ENCODE results near the gene TMEM19.

The TMEM19 gene

DNA sequence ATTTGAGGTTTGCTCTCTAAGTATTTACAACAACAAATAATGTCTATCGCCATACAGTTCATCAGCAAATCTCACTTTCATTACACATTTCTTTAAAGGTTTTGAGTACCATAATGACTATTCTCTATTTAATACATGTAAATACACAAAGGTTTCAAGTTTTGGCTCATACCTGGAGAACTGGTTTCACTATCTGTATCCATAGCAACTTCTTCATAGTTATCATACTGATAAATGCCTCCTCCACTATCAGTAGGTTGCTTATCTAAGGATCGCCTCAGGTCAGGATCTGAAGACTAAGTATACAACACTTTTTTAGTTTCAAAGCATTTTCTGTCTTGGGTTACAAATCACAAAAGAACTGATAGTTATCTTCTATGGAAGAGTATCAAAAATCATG is 43.6 kb upstream of the TMEM19 start:
- Mint-ChIP-seq H3K27me3 (ENCODE audit: low read depth, poor library complexity) (no peaks in the 10 kb centered on the region), H3K4me1 (no peaks in the 10 kb centered on the region), H3K36me3 (ENCODE audit: low read depth) (peaks cover 50% of the 10 kb centered on the region), H3K27ac (no peak overlapping the region), H3K9me3 (no peaks in the 10 kb centered on the region), H3K4me3 (no peak overlapping the region)
- TF ChIP-seq, protein P1, sequence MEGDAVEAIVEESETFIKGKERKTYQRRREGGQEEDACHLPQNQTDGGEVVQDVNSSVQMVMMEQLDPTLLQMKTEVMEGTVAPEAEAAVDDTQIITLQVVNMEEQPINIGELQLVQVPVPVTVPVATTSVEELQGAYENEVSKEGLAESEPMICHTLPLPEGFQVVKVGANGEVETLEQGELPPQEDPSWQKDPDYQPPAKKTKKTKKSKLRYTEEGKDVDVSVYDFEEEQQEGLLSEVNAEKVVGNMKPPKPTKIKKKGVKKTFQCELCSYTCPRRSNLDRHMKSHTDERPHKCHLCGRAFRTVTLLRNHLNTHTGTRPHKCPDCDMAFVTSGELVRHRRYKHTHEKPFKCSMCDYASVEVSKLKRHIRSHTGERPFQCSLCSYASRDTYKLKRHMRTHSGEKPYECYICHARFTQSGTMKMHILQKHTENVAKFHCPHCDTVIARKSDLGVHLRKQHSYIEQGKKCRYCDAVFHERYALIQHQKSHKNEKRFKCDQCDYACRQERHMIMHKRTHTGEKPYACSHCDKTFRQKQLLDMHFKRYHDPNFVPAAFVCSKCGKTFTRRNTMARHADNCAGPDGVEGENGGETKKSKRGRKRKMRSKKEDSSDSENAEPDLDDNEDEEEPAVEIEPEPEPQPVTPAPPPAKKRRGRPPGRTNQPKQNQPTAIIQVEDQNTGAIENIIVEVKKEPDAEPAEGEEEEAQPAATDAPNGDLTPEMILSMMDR (IDR thresholded peaks at IDR 0.05), result no peak
- no peak for DNase-seq

DNA sequence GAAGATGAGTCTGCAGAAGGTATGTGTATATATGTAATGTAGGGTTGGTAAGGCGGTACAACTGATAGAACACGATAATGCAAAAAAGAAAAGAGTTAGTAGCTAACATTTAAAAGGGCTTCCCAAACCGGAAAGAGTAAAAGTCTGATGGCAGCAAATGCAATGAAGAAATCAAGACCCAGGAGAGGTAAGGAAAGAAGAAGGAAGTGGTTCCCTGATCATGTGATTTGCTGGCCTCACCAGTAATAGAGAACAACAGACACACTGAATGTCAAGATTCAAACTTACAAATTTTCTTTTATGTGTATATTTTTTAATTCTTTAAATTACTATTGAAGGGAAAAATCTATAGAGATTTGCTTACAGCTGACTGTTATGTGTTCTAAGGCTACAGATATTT is 40.6 kb upstream of the TMEM19 start:
- H3K27ac Mint-ChIP-seq, result peak overlapping the region; percentile 40
- H3K4me1 Mint-ChIP-seq, result no peaks in the 10 kb centered on the region
- TF ChIP-seq, protein P1 (IDR thresholded peaks at IDR 0.05), result no peak
- no peak for DNase-seq
- H3K36me3 Mint-ChIP-seq (ENCODE audit: low read depth), result peaks cover 49% of the 10 kb centered on the region
- H3K27me3 Mint-ChIP-seq (ENCODE audit: low read depth, poor library complexity), result peaks cover 3% of the 10 kb centered on the region
- H3K9me3 Mint-ChIP-seq, result no peaks in the 10 kb centered on the region
- no peak overlapping the region for H3K4me3 Mint-ChIP-seq

DNA sequence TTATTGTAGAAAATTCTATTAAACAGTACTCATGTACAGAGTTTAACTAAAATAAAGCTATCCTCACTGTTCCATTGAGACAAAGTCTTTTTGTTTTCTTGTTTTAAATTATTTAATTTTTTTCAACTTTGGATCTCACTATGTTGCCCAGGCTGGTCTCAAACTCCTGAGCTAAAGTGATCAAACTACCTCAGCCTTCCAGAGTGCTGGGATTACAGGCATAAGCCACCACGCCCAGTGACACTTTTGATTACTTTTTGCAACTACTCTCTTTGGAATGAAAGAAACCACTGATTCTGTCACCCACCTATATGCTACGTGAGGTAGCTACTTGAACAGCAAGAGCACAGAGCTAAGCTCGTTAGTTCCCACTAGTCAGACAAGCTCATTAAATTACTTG is 39.4 kb upstream of the TMEM19 start:
- DNase-seq, result no peak
- Mint-ChIP-seq H3K4me3 (no peak overlapping the region), H3K36me3 (ENCODE audit: low read depth) (peaks cover 46% of the 10 kb centered on the region), H3K27ac (no peak overlapping the region), H3K9me3 (no peaks in the 10 kb centered on the region), H3K4me1 (no peaks in the 10 kb centered on the region), H3K27me3 (ENCODE audit: low read depth, poor library complexity) (peaks cover 3% of the 10 kb centered on the region)
- TF ChIP-seq, protein P1 (IDR thresholded peaks at IDR 0.05), result no peak

DNA sequence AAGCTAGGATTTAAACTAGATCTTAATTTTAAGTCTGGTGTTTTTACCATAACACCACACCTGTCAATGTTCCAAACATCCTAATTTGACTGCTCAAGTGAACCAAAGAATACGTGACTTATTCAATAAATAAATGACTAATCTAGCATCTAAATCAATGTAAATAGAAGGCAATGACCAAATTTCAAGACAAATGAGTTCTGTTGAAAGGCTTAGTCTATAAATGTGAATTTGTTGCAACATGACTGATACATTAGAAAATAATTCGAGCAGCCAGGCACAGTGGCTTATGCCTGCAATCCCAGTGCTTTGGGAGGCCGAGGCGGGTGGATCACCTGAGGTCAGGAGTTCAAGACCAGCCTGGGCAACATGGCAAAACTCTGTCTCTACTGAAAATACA is 37.3 kb upstream of the TMEM19 start:
- Mint-ChIP-seq H3K9me3 (no peaks in the 10 kb centered on the region), H3K4me3 (no peak overlapping the region), H3K27ac (no peak overlapping the region), H3K36me3 (ENCODE audit: low read depth) (peaks cover 31% of the 10 kb centered on the region), H3K4me1 (no peaks in the 10 kb centered on the region), H3K27me3 (ENCODE audit: low read depth, poor library complexity) (peaks cover 3% of the 10 kb centered on the region)
- DNase-seq, result no peak
- TF ChIP-seq, protein P1 (IDR thresholded peaks at IDR 0.05), result no peak

DNA sequence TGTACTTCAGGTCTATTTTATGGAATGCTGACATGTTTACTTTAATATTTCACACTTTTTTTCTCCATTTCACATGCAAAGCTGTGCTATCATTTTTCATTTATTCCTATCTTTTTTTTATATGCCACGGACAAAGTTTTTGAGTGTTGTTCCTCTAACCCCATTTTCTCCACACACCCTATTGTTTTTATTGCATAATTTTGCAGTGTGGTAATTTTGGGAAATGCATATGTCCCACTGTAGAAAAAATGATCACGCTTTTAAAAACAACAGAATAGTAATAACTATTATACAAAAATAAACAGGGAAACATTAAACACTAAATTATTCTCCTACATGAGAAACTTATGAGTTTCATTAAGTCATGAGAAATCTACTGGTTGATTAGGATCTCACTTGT is 36.5 kb upstream of the TMEM19 start:
- DNase-seq, result no peak
- Mint-ChIP-seq H3K9me3 (no peaks in the 10 kb centered on the region), H3K27ac (no peak overlapping the region), H3K27me3 (ENCODE audit: low read depth, poor library complexity) (peaks cover 3% of the 10 kb centered on the region), H3K36me3 (ENCODE audit: low read depth) (peaks cover 23% of the 10 kb centered on the region), H3K4me3 (no peak overlapping the region), H3K4me1 (no peaks in the 10 kb centered on the region)
- TF ChIP-seq, protein P1 (IDR thresholded peaks at IDR 0.05), result no peak

DNA sequence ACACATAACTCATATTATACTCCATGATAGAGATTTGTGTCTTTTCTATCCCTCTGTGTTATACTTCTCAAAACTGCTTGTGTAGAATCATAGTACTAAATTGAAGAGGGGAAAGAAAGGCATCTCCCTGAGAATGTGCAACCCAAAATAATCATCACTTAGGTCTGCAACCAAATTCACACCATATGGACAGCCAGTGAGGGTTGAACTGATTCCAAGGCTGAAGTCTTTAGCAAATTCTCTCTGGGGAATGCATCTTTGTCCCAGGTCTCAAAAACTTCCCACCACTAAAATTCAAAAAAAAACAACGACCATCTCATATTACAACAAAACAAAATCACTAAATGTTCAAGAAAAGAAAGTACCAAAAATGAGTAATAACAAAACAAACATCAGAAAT is 33.2 kb upstream of the TMEM19 start:
- Mint-ChIP-seq H3K9me3 (no peaks in the 10 kb centered on the region), H3K27me3 (ENCODE audit: low read depth, poor library complexity) (peaks cover 3% of the 10 kb centered on the region), H3K36me3 (ENCODE audit: low read depth) (peaks cover 4% of the 10 kb centered on the region), H3K4me1 (no peaks in the 10 kb centered on the region), H3K27ac (no peak overlapping the region), H3K4me3 (no peak overlapping the region)
- TF ChIP-seq, protein P1 (IDR thresholded peaks at IDR 0.05), result no peak
- no peak for DNase-seq

Data from nephron progenitor cell (in vitro differentiated cells).